Measurements from ENCODE around the gene FAT2.

- no peak for TF ChIP-seq CTCF (IDR thresholded peaks at IDR 0.05; ENCODE audit: borderline replicate concordance, extremely low read depth, low read length, poor library complexity, severe bottlenecking)
- no peak for TF ChIP-seq EZH2 (IDR thresholded peaks at IDR 0.05; ENCODE audit: borderline replicate concordance, low read depth, low read length, severe bottlenecking)
These were observed 37.4 kb downstream of the FAT2 start for GRCh38 chr5:151553695-151554094.
